Cardiac fibroblast (primary cell): ENCODE data around the gene CDC42EP1.
"Not testable (repeated sequence)": the region's sequence is repeated elsewhere in the genome, so short reads cannot be mapped to it uniquely, and the experiment has no call there.

ENCODE experiments used
- DNase-seq, 2 donors: peaks; one replicate each; pipeline versions ENCODE4 v3.0.0 to v3.0.0-alpha.2; 2010; ENCODE audit warnings: low read depth in 2 of 2
- H3K4me3 ChIP-seq, 2 donors: replicated peaks in 1 of 2; 1 replicate in 1 of 2; 2 replicates in 1 of 2; pipeline ENCODE4 v1.5.1; 2011; ENCODE audit warnings: low read depth in 2 of 2, low read length in 2 of 2, mild to moderate bottlenecking in 2 of 2, moderate library complexity in 1 of 2
- CTCF ChIP-seq: IDR thresholded peaks from one replicate; pipeline ENCODE4 v1.5.1; 2011; ENCODE audit warnings: low read depth, mild to moderate bottlenecking, low read length, inconsistent platforms

CDC42EP1 gene

DNA sequence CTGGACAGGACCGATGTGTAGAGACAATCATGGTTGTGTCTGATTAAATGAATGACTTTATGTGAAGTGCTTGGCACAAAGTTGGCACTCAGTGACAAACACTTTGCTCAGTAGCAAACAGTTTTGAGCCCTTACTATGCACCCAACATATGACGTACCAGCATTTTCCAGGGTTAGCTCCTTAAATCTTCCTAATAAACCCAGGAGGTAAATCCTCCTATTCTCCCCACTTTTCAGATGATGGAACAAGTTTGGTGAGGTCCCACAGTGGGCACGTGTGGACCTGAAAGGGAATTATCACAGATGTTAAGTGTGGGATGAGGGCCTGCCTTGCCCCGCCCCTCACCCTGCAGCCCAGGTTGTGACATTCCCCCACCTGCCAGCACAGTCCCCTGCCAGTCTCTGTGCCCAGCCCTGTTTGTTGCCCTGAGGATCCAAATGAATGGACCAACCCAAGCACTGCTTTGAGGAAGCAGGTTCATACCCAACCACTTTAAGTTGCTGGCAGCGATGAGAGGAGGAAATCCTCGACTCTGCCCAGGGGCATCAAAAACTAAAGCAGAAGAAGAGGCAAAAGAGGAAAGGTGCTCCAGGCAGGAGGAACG, 34.4 kb upstream of the CDC42EP1 start:
- H3K4me3 ChIP-seq: no peak overlapping the region
- no peak for TF ChIP-seq CTCF
- no peak for DNase-seq

GRCh38 chr22:37526376-37526775, 33.9 kb upstream of the CDC42EP1 start:
- peak; percentile 60 to 90 for DNase-seq
- no peak for TF ChIP-seq CTCF
- H3K4me3 ChIP-seq: no peak overlapping the region

DNA sequence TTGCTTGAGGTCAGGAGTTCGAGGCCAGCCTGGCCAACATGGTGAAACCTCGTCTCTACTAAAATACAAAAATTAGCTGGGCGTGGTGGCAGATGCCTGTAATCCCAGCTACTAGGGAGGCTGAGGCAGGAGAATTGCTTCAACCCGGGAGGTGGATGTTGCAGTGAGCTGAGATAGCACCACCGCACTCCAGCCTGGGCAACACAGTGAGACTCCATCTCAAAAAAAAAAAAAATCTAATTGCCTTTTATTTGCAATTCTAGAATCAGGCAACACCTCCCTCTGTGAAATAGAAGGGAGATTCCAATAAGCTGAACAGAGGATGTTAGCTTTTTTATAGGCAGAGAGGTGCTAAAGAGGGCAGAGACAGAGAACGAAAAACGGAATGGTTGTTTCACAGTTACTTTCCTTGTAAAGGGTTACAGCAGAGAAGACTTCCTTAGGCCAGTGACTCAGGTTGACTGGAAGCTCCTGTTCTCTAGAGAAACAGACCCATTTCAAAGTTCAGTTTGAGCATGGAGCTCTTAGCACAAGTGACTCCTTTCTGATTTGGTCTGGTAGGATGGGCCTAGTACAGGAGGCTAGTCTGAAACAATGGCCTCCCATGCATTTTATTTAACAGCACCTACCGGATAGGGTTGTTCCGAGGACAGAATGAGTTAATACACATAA, 33.1 kb upstream of the CDC42EP1 start:
- DNase-seq: peak in 1 of 2 donors; percentile 66

DNA sequence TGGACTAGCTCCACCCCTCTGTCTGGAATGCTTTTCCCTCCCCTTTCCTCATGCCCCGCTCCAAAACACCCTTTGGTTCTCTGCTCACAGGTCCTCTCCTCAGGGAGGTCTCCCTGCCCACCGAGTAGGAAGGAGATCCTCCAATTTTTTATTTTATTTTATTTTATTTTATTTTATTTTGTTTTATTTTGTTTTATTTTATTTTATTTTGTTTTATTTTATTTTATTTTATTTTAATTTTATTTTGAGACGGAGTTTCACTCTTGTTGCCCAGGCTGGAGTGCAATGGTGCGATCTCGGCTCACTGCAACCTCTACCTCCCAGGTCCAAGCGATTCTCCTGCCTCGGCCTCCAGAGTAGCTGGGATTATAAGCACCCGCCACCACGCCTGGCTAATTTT, 32.3 kb upstream of the CDC42EP1 start:
- DNase-seq, H3K4me3 ChIP-seq: not testable (repeated sequence)

More for the DNA sequence above, 33.1 kb upstream of the CDC42EP1 start:
- H3K4me3 ChIP-seq: not testable (repeated sequence)

GRCh38 chr22:37529652-37530345, 30.5 kb upstream of the CDC42EP1 start:
- DNase-seq: no peak
- no peak for TF ChIP-seq CTCF
- no peak overlapping the region for H3K4me3 ChIP-seq

- no peak overlapping the region for H3K4me3 ChIP-seq
These were observed 26.3 kb upstream of the CDC42EP1 start for GRCh38 chr22:37533995-37534394.

DNA sequence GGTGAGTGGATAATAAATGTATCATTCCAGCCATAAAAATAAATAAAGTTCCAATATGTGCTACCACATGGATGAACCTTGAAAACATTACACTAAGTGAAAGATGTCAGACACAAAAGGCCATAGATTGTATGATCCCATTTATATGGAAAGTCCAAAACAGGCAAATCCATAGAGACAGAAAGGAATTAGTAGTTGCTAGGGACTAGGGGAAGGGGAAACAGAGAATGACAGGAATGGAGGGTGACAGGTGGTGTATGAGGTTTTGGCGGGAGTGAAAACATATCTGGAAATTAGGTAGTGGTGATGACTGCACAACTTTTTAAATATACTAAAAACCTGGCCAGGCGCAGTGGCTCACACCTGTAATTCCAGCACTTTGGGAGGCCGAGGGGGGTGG, 25.8 kb upstream of the CDC42EP1 start:
- no peak for TF ChIP-seq CTCF

More at GRCh38 chr22:37533995-37534394, 26.3 kb upstream of the CDC42EP1 start:
- peak; percentile 77 to 85 for DNase-seq
- no peak for TF ChIP-seq CTCF

More for the DNA sequence above, 25.8 kb upstream of the CDC42EP1 start:
- DNase-seq: no peak
- H3K4me3 ChIP-seq: no peak overlapping the region
